ENCODE results near the gene RNF214.
"Not testable (repeated sequence)": the region's sequence is repeated elsewhere in the genome, so short reads cannot be mapped to it uniquely, and the experiment has no call there.

Gene RNF214

DNA sequence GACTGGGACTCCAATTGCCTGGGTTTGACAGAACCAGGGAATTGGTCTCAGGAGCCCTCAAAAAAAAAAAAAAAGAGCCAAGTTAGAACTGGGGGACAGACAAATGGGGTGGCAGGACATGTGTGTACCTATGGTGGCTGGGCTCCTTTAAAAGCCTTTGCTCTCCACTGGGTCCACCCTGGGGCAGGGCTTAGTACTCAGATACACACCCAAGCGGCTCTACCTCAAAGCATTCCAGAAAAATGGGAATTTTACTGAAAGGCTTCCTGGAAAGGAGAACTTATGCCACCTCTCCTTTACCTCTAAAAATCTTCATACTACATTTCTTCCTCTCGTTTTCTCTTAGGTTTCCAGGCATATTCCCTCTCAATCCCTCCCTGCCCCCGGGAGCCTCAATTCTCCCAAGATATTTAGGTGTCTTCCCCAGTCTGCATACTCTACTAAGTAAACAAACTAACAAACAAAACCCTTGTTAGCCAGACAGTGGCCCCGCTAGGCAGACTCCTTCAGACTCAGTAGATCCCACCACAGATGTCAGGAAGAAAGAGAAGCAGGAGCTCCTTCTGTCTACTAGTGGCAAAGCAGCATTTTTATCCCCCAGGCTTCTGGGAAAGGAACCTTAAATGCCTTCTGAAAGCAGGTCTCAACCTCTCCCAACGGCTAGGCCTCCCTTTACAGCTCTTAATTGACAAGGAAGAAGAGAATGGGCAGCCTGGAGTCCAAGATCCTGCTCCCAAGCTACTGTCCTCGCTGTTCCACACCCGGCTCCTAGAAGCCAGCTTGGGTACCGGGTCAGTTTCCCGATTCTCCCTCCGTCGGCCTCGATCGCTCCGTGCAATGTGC lies 1.3 kb upstream of the RNF214 start:
- DNase-seq (ENCODE audit: low spot score), result peak; percentile 35

GRCh38 chr11:117231842-117232091 lies 704 bp upstream of the RNF214 start, which contains the start of gene PCSK7:
PCSK7 (minus strand) TSS chr11:117232073; CDS start chr11:117229844, 2,229 bp downstream.
- DNase-seq (ENCODE audit: low spot score), result no peak

- DNase-seq (ENCODE audit: low spot score), result peak; percentile 45
Measured at GRCh38 chr11:117232911-117233409, 489 bp downstream of the RNF214 start.

DNA sequence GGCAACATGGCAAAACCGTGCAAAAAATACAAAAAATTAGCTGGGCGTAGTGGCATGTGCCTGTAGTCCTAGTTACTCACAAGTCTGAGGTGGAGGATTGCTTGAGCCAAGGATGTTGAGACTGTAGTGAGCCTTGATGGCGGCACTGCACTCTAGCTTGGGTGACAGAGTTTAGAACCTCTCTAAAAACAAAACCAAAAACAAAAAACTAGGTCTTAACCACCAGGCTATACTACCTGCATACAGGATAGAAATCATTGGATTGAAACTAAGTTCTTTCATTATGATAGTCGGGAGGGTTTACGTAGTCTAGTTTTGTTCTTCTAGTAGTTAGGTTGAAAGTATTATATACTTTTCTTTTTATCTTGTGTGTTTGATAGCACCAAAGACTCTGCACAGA lies 5.8 kb downstream of the RNF214 start:
- DNase-seq (ENCODE audit: low spot score), result no peak

- peak; percentile 89 for DNase-seq (ENCODE audit: low spot score)
Measured at GRCh38 chr11:117239295-117239694, 6.8 kb downstream of the RNF214 start.

GRCh38 chr11:117248341-117248740 lies 15.9 kb downstream of the RNF214 start:
- no peak for DNase-seq (ENCODE audit: low spot score)

DNA sequence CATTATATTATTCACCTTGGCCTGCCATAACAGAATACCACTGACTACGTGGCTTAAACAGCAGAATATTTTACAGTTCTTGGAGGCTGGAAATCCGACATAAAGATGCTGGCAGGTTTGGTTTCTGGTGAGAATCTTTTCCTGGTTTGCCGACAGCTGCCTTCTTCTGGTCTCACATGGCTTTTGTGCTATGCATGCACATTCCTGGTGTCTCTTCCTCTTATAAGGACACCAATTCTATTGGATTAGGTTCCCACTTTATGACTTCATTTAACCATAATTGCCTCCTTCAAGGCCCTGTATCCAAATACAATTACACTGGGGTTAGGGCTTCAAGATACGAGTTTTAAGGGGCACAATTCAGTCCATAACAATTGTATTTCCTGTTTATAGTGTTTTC lies 17.1 kb downstream of the RNF214 start:
- DNase-seq (ENCODE audit: low spot score), result no peak

DNA sequence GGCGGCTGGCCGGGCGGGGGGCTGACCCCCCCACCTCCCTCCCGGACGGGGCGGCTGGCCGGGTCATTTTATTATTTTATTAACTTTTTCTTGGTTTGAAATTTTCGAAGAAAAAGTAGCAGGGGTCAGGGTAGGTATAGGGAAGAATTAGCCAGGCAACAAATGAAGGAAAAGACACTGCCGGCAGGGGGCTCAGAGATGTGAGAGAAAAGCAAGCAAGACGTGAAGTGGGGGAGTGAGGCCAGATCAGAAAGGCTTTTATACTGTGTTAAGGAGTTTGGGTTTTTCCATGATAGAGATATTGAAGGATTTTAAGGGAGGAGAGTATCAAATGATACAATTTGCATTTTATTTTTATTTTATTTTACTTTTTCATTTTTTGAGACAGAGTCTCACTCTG lies 19.0 kb downstream of the RNF214 start:
- DNase-seq (ENCODE audit: low spot score), result no peak

GRCh38 chr11:117255966-117256365 lies 23.5 kb downstream of the RNF214 start:
- no peak for DNase-seq (ENCODE audit: low spot score)

DNA sequence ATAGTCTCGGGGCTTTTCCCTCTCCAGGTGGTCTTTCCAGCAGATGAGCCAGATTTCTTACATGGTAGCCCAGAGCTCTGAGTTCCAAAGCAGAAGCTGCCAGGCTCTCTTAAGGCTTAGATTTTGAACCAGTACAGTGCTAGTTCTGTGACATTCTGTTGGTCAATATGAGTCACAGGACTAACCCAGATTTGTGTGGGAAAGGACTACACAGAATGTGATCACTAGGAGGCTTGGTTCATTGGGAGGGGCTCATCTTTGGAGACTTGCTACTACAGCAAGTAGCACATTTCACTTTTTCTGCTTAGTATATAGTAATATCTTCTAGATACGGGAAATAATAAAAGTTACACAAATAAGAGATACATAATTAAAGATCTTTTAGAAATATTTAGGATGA lies 24.1 kb downstream of the RNF214 start:
- DNase-seq (ENCODE audit: low spot score), result peak; percentile 22

DNA sequence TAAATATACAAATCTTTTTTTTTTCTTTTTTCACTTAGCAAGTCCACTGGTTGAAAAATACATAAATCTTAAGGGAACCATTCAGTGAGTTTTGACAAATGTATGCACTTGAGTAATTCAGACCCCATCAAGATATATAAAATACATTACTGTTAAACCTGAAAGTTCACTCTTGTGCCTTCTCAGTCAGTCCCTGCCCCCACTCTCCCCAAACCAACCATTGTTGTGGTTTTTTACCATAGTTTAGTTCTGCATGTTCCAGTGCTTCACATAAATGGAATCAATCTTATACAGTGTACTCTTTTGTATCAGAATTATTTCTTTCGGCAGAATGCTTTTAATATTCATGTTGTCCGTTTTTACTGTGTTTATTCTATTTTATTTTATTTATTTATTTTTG lies 26.1 kb downstream of the RNF214 start:
- no peak for DNase-seq (ENCODE audit: low spot score)

- peak; percentile 70 for DNase-seq (ENCODE audit: low spot score)
Measured at GRCh38 chr11:117259417-117259816, 26.9 kb downstream of the RNF214 start.

DNA sequence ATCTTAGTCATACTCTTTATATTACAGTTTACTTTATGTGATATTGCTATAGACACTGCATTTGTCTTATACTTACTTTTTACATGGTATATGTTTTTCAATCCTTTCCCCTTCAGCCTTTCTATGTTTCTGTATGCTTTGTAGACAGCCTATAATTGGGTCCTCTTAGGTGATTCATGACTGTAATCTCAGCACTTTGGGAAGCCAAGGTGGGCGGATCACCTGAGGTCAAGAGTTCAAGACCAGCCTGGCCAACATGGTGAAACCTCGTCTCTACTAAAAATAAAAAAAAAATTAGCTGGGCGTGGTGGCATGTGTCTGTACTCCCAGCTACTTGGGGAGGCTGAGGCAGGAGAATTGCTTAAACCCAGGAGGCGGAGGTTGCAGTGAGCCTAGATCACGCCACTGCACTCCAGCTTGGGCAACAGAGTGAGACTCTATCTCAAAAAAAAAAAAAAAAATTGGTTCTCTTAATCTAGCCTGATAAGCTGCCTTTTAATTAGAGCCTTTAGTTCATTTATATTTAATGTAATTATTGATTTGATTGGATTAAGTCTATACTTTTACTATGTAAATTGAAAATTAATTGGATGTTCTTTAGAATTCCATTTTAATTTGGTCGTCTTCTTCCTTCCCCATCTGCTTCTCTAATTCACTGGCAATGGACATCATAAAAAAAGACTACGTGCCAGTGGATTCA lies 32.3 kb downstream of the RNF214 start:
- DNase-seq (ENCODE audit: low spot score), result not testable (repeated sequence)

DNA sequence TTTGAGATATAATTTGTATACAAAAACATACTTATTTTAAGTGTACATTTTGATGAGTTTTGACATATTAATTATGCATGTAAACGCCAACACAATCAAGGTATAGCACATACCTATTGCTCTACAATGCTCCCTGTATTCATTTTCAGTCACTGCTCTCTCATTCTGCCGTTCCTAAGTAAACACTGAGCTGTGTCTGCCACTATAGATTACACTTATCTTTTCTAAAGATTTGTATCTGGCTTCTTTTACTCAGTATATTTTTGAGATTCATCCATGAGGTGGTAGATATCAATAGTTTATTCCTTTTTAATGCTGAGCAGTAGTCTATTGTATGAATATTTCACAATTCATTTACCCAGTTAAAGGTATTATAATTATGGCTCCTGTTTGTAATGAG lies 33.3 kb downstream of the RNF214 start:
- no peak for DNase-seq (ENCODE audit: low spot score)

- no peak for DNase-seq (ENCODE audit: low spot score)
Measured at GRCh38 chr11:117269856-117270255, 37.4 kb downstream of the RNF214 start.

GRCh38 chr11:117271208-117271607 lies 38.7 kb downstream of the RNF214 start:
- no peak for DNase-seq (ENCODE audit: low spot score)

DNA sequence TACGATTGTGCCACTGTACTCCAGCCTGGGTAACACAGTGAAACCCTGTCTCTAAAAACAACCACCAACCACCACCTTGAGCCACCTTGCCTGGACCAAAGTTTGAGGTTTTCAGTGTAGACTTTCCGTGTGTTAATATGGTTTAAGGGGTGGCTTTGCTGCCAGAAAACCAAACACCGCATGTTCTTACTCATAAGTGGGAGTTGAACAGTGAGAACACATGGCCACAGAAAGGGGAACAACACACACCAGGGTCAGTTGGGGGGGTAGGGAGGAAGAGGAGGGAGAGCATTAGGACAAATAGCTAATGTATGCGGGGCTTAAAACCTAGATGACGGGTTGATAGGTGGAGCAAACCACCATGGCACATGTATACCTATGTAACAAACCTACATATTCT lies 39.7 kb downstream of the RNF214 start:
- DNase-seq (ENCODE audit: low spot score), result not testable (repeated sequence)

- DNase-seq (ENCODE audit: low spot score), result peak; percentile 75
Measured at GRCh38 chr11:117273550-117274289, 41.2 kb downstream of the RNF214 start.

DNA sequence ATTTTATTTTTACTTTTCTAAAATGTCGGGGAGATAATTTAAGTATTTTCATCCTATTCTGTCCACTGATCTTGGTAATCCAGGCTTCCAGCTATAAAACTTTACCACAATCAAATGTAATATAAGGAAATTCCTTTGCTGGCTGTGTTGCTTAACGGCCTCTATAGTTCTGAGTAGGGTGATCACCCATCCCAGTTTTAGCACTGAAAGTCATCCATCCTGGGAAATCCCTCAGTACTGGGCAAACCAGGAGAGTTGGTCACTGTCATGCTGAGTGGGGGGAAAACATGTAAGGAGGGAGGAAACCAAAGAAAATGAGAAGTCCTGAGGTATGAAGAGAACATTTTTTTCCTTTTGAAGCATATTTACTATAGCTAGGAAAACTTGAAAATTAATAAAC lies 45.9 kb downstream of the RNF214 start:
- no peak for DNase-seq (ENCODE audit: low spot score)

- DNase-seq (ENCODE audit: low spot score), result no peak
Measured at GRCh38 chr11:117279711-117280376, 47.4 kb downstream of the RNF214 start.

- DNase-seq (ENCODE audit: low spot score), result peak; percentile 90
Measured at GRCh38 chr11:117281159-117281558, 48.7 kb downstream of the RNF214 start.

- no peak for DNase-seq (ENCODE audit: low spot score)
Measured at GRCh38 chr11:117281869-117282268, 49.4 kb downstream of the RNF214 start.

All from GM03348 (cell line).